HEK293 (cell line): ENCODE data around the gene TPI1.
A peak's percentile ranks its signal among the peaks of the same experiment; 100 is the strongest.

Experiments
- AEBP2 ChIP-seq: fragments of 450-650 bp; formaldehyde crosslinking; IDR thresholded peaks from 2 replicates; pipeline ENCODE4 v1.5.1; 2016; ENCODE audit warnings: missing biosample characterization, missing genetic modification characterization, borderline replicate concordance
- CTCF ChIP-seq: fragments of 450-650 bp; formaldehyde crosslinking; IDR thresholded peaks from 2 replicates; pipeline ENCODE4 v1.5.1; 2016; ENCODE audit warnings: missing biosample characterization, missing genetic modification characterization
- FEZF1 ChIP-seq: fragments of 450-650 bp; formaldehyde crosslinking; IDR thresholded peaks from 2 replicates; pipeline ENCODE4 v1.5.1; 2016; ENCODE audit warnings: missing biosample characterization, missing genetic modification characterization
- HOXA7 ChIP-seq: sonication (generic); formaldehyde crosslinking; IDR thresholded peaks from 2 replicates; pipeline ENCODE4 v1.8.1; 2022; ENCODE audit warnings: missing genetic modification reagents, borderline replicate concordance
- KLF7 ChIP-seq: fragments of 450-650 bp; formaldehyde crosslinking; IDR thresholded peaks from 2 replicates; pipeline ENCODE4 v1.5.1; 2016; ENCODE audit warnings: missing biosample characterization, missing genetic modification characterization, borderline replicate concordance
- PRDM4 ChIP-seq: fragments of 450-650 bp; formaldehyde crosslinking; IDR thresholded peaks from 2 replicates; pipeline ENCODE4 v1.5.1; 2017; ENCODE audit warnings: missing biosample characterization, missing genetic modification characterization
- ZBTB10 ChIP-seq: fragments of 450-650 bp; formaldehyde crosslinking; IDR thresholded peaks from 2 replicates; pipeline ENCODE4 v1.5.1; 2016; ENCODE audit warnings: missing biosample characterization, missing genetic modification characterization
- ZBTB8A ChIP-seq: fragments of 450-650 bp; formaldehyde crosslinking; IDR thresholded peaks from 2 replicates; pipeline ENCODE4 v1.5.1; 2016; ENCODE audit warnings: missing biosample characterization, missing genetic modification characterization
- ZFHX2 ChIP-seq: fragments of 450-650 bp; formaldehyde crosslinking; conservative IDR thresholded peaks from 2 replicates; pipeline ENCODE4 v1.5.1; 2016; ENCODE audit warnings: missing biosample characterization, missing genetic modification characterization
- ZFP37 ChIP-seq: fragments of 450-650 bp; formaldehyde crosslinking; IDR thresholded peaks from 2 replicates; pipeline ENCODE4 v1.5.1; 2016; ENCODE audit warnings: missing biosample characterization, missing genetic modification characterization
- ZNF146 ChIP-seq: fragments of 450-650 bp; formaldehyde crosslinking; IDR thresholded peaks from 2 replicates; pipeline ENCODE4 v1.5.1; 2016; ENCODE audit warnings: missing biosample characterization, missing genetic modification characterization
- ZNF157 ChIP-seq: fragments of 450-650 bp; formaldehyde crosslinking; IDR thresholded peaks from 2 replicates; pipeline ENCODE4 v1.5.1; 2016; ENCODE audit warnings: missing biosample characterization, missing genetic modification characterization
- ZNF211 ChIP-seq: fragments of 450-650 bp; formaldehyde crosslinking; IDR thresholded peaks from 2 replicates; pipeline ENCODE4 v1.5.1; 2016; ENCODE audit warnings: low read depth, missing biosample characterization, missing genetic modification characterization
- ZNF239 ChIP-seq: fragments of 450-650 bp; formaldehyde crosslinking; IDR thresholded peaks from 2 replicates; pipeline ENCODE4 v1.5.1; 2016; ENCODE audit warnings: missing biosample characterization, missing genetic modification characterization
- ZNF248 ChIP-seq: fragments of 450-650 bp; formaldehyde crosslinking; IDR thresholded peaks from 2 replicates; pipeline ENCODE4 v1.5.1; 2017; ENCODE audit warnings: missing biosample characterization, missing genetic modification characterization
- ZNF311 ChIP-seq: fragments of 450-650 bp; formaldehyde crosslinking; IDR thresholded peaks from 2 replicates; pipeline ENCODE4 v1.5.1; 2017; ENCODE audit warnings: missing biosample characterization, missing genetic modification characterization, borderline replicate concordance
- ZNF354C ChIP-seq: fragments of 450-650 bp; formaldehyde crosslinking; IDR thresholded peaks from 2 replicates; pipeline ENCODE4 v1.5.1; 2016; ENCODE audit warnings: missing biosample characterization, missing genetic modification characterization, low read depth, borderline replicate concordance
- ZNF366 ChIP-seq: fragments of 450-650 bp; formaldehyde crosslinking; conservative IDR thresholded peaks from 2 replicates; pipeline ENCODE4 v1.5.1; 2016; ENCODE audit warnings: missing biosample characterization, missing genetic modification characterization
- ZNF398 ChIP-seq: fragments of 450-650 bp; formaldehyde crosslinking; IDR thresholded peaks from 2 replicates; pipeline ENCODE4 v1.5.1; 2017; ENCODE audit warnings: missing biosample characterization, missing genetic modification characterization
- ZNF473 ChIP-seq: fragments of 450-650 bp; formaldehyde crosslinking; IDR thresholded peaks from 2 replicates; pipeline ENCODE4 v1.5.1; 2017; ENCODE audit warnings: missing biosample characterization, missing genetic modification characterization
- ZNF555 ChIP-seq: fragments of 450-650 bp; formaldehyde crosslinking; conservative IDR thresholded peaks from 2 replicates; pipeline ENCODE4 v1.5.1; 2017; ENCODE audit warnings: missing biosample characterization, mild to moderate bottlenecking, missing genetic modification characterization, inconsistent platforms
- ZNF639 ChIP-seq: fragments of 450-650 bp; formaldehyde crosslinking; IDR thresholded peaks from 2 replicates; pipeline ENCODE4 v1.5.1; 2016; ENCODE audit warnings: missing biosample characterization, missing genetic modification characterization
- ZNF645 ChIP-seq: fragments of 450-650 bp; formaldehyde crosslinking; IDR thresholded peaks from 2 replicates; pipeline ENCODE4; 2016; ENCODE audit warnings: missing biosample characterization, missing genetic modification characterization
- ZNF747 ChIP-seq: fragments of 450-650 bp; formaldehyde crosslinking; IDR thresholded peaks from 2 replicates; pipeline ENCODE4 v1.5.1; 2016; ENCODE audit warnings: missing biosample characterization, missing genetic modification characterization
- ZNF776 ChIP-seq: fragments of 450-650 bp; formaldehyde crosslinking; IDR thresholded peaks from 2 replicates; pipeline ENCODE4 v1.5.0; 2017; ENCODE audit warnings: missing biosample characterization, missing genetic modification characterization, borderline replicate concordance
- ZSCAN4 ChIP-seq: fragments of 450-650 bp; formaldehyde crosslinking; IDR thresholded peaks from 2 replicates; pipeline ENCODE4 v1.5.1; 2017; ENCODE audit warnings: missing biosample characterization, missing genetic modification characterization

The TPI1 gene

GRCh38 chr12:6817662-6818157, 49.6 kb upstream of the TPI1 start (continued):
- TF ChIP-seq ZNF747 (tag by site-specific recombination) (no peak), KLF7 (no peak), ZNF157 (tag by site-specific recombination) (peak; percentile 44; the same call in 1 of the 2 replicates), ZNF639 (tag by site-specific recombination) (no peak), PRDM4 (tag by site-specific recombination) (no peak), ZNF366 (tag by site-specific recombination) (no peak), CTCF (tag by site-specific recombination) (no peak), ZNF248 (tag by site-specific recombination) (no peak), ZNF311 (tag by site-specific recombination) (0 out of 2 replicates have a peak, but pooled peaks have one; percentile 70), ZBTB10 (tag by site-specific recombination) (no peak), ZNF211 (tag by site-specific recombination) (no peak), ZNF776 (tag by site-specific recombination) (peak; percentile 77; the same call in 1 of the 2 replicates), ZSCAN4 (peak; percentile 99), ZNF645 (tag by site-specific recombination) (0 out of 2 replicates have a peak, but pooled peaks have one; percentile 10), ZBTB8A (tag by site-specific recombination) (no peak), ZNF146 (tag by site-specific recombination) (no peak), AEBP2 (0 out of 2 replicates have a peak, but pooled peaks have one; percentile 26), ZFHX2 (tag by site-specific recombination) (peak; percentile 65), ZNF354C (tag by site-specific recombination) (no peak), ZFP37 (no peak), ZNF239 (tag by site-specific recombination) (no peak), FEZF1 (tag by site-specific recombination) (no peak), ZNF555 (tag by site-specific recombination) (no peak), ZNF398 (tag by site-specific recombination) (no peak), HOXA7 (CRISPR knock-in tag) (no peak), ZNF473 (tag by site-specific recombination) (peak; percentile 57; the same call in 1 of the 2 replicates)
